SK-N-SH treated with all-trans-retinoic acid at 6 μM for 48 hours (cell line): ENCODE results near the gene TMED1.

Source experiments
- BACH2 ChIP-seq: fragments of 250-450 bp; sonication (Bioruptor Pico); IDR thresholded peaks from 2 replicates; pipeline ENCODE4 v1.9.0; 2021; ENCODE audit warnings: mild to moderate bottlenecking, borderline replicate concordance
- CSRNP3 ChIP-seq: fragments of 250-450 bp; sonication (Bioruptor Pico); IDR thresholded peaks from 2 replicates; pipeline ENCODE4 v1.5.1; 2021; ENCODE audit warnings: mild to moderate bottlenecking, moderate library complexity
- ISL1 ChIP-seq: fragments of 250-450 bp; sonication (Bioruptor Pico); IDR thresholded peaks from 2 replicates; pipeline ENCODE4 v2.1.2; 2022; ENCODE audit warnings: mild to moderate bottlenecking, moderate library complexity
- OSR1 ChIP-seq: fragments of 250-450 bp; sonication (Bioruptor Pico); IDR thresholded peaks from 2 replicates; pipeline ENCODE4 v1.8.0; 2022; ENCODE audit warnings: moderate library complexity, mild to moderate bottlenecking, inconsistent platforms
- RARB ChIP-seq: fragments of 250-450 bp; sonication (Bioruptor Pico); IDR thresholded peaks from 2 replicates; pipeline ENCODE4 v1.8.0; 2021; ENCODE audit warnings: mild to moderate bottlenecking, moderate library complexity
- SNAI2 ChIP-seq: fragments of 250-450 bp; sonication (Bioruptor Pico); IDR thresholded peaks from 2 replicates; pipeline ENCODE4 v1.5.0; 2020; ENCODE audit warnings: mild to moderate bottlenecking, moderate library complexity
- TCF4 ChIP-seq: fragments of 250-450 bp; sonication (Bioruptor Pico); IDR thresholded peaks from 2 replicates; pipeline ENCODE4 v1.8.0; 2021; ENCODE audit warnings: mild to moderate bottlenecking, moderate library complexity, borderline replicate concordance
- ZFP3 ChIP-seq: fragments of 250-450 bp; sonication (Bioruptor Pico); IDR thresholded peaks from 2 replicates; pipeline ENCODE4 v1.5.0; 2020; ENCODE audit warnings: mild to moderate bottlenecking, moderate library complexity
- ZNF70 ChIP-seq: fragments of 450-650 bp; formaldehyde crosslinking; IDR thresholded peaks from 2 replicates; pipeline ENCODE4 v1.5.0; 2020; ENCODE audit warnings: mild to moderate bottlenecking, moderate library complexity
- ZNF8 ChIP-seq: fragments of 450-650 bp; formaldehyde crosslinking; IDR thresholded peaks from 2 replicates; pipeline ENCODE4 v1.5.0; 2020; ENCODE audit warnings: mild to moderate bottlenecking, moderate library complexity
- TF ChIP-seq, protein P1 (sequence below): fragments of 250-450 bp; sonication (Bioruptor Pico); IDR thresholded peaks from 2 replicates; pipeline ENCODE4 v1.8.0; 2020; ENCODE audit warnings: mild to moderate bottlenecking, moderate library complexity, borderline replicate concordance
- TF ChIP-seq, protein P2 (sequence below): fragments of 250-450 bp; sonication (Bioruptor Pico); IDR thresholded peaks from 2 replicates; pipeline ENCODE4 v1.8.0; 2021; ENCODE audit warnings: low read depth, mild to moderate bottlenecking, moderate library complexity, borderline replicate concordance
- TF ChIP-seq, protein P3 (sequence below): fragments of 250-450 bp; sonication (Bioruptor Pico); IDR thresholded peaks from 2 replicates; pipeline ENCODE4 v1.5.0; 2020; ENCODE audit warnings: mild to moderate bottlenecking, moderate library complexity

DNA sequence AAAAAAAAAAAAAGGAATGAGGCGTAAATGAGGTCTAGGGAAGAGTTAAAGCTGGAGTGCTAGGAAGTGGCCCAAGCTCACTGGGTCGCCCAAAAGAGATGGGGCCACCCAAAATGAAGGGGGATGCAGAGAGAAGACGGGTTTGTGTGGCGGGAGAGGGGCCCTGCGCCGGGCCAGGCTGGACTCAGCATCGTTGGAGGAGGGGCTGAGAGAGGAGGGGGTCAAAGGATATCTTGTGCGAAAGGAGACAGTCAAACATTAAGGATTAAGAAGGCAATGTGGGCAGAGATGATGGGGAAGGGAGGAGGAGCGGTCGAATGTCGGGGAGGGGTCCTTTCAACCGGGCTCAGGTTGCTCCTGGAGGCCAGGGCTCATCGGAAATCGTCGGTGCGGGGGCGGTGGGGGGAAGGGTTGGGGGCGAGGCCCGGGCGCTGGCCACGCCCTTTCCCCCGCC, 34.5 kb upstream of the TMED1 start:
- TF ChIP-seq, protein P1, sequence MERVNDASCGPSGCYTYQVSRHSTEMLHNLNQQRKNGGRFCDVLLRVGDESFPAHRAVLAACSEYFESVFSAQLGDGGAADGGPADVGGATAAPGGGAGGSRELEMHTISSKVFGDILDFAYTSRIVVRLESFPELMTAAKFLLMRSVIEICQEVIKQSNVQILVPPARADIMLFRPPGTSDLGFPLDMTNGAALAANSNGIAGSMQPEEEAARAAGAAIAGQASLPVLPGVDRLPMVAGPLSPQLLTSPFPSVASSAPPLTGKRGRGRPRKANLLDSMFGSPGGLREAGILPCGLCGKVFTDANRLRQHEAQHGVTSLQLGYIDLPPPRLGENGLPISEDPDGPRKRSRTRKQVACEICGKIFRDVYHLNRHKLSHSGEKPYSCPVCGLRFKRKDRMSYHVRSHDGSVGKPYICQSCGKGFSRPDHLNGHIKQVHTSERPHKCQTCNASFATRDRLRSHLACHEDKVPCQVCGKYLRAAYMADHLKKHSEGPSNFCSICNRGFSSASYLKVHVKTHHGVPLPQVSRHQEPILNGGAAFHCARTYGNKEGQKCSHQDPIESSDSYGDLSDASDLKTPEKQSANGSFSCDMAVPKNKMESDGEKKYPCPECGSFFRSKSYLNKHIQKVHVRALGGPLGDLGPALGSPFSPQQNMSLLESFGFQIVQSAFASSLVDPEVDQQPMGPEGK, result no peak
- TF ChIP-seq ZNF8 (CRISPR knock-in tag) (no peak), ISL1 (CRISPR knock-in tag) (no peak), SNAI2 (CRISPR knock-in tag) (no peak), TCF4 (CRISPR knock-in tag) (no peak), CSRNP3 (CRISPR knock-in tag) (no peak), ZNF70 (CRISPR knock-in tag) (no peak), RARB (CRISPR knock-in tag) (no peak), ZFP3 (no peak), OSR1 (CRISPR knock-in tag) (no peak), BACH2 (CRISPR knock-in tag) (no peak)
- TF ChIP-seq, protein P2, sequence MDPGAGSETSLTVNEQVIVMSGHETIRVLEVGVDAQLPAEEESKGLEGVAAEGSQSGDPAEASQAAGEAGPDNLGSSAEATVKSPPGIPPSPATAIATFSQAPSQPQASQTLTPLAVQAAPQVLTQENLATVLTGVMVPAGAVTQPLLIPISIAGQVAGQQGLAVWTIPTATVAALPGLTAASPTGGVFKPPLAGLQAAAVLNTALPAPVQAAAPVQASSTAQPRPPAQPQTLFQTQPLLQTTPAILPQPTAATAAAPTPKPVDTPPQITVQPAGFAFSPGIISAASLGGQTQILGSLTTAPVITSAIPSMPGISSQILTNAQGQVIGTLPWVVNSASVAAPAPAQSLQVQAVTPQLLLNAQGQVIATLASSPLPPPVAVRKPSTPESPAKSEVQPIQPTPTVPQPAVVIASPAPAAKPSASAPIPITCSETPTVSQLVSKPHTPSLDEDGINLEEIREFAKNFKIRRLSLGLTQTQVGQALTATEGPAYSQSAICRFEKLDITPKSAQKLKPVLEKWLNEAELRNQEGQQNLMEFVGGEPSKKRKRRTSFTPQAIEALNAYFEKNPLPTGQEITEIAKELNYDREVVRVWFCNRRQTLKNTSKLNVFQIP (CRISPR knock-in tag), result no peak
- TF ChIP-seq, protein P3, sequence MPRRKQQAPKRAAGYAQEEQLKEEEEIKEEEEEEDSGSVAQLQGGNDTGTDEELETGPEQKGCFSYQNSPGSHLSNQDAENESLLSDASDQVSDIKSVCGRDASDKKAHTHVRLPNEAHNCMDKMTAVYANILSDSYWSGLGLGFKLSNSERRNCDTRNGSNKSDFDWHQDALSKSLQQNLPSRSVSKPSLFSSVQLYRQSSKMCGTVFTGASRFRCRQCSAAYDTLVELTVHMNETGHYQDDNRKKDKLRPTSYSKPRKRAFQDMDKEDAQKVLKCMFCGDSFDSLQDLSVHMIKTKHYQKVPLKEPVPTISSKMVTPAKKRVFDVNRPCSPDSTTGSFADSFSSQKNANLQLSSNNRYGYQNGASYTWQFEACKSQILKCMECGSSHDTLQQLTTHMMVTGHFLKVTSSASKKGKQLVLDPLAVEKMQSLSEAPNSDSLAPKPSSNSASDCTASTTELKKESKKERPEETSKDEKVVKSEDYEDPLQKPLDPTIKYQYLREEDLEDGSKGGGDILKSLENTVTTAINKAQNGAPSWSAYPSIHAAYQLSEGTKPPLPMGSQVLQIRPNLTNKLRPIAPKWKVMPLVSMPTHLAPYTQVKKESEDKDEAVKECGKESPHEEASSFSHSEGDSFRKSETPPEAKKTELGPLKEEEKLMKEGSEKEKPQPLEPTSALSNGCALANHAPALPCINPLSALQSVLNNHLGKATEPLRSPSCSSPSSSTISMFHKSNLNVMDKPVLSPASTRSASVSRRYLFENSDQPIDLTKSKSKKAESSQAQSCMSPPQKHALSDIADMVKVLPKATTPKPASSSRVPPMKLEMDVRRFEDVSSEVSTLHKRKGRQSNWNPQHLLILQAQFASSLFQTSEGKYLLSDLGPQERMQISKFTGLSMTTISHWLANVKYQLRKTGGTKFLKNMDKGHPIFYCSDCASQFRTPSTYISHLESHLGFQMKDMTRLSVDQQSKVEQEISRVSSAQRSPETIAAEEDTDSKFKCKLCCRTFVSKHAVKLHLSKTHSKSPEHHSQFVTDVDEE, result no peak
